Right ventricle myocardium inferior (tissue), 1 donor: ENCODE results near the gene STH. TPM values are rescaled to one million over a fixed set of nuclear protein-coding genes. Genes with fewer than 3 reads are reported as not detected.
"Not testable (repeated sequence)": the region's sequence is repeated elsewhere in the genome, so short reads cannot be mapped to it uniquely, and the experiment has no call there.

ENCODE experiments used
- ATAC-seq: fragments of 200-7000 bp; cut with Tn5 transposase; one replicate; pipeline ENCODE4 v1.9.1; 2020; ENCODE audit warnings: mild to moderate bottlenecking, moderate library complexity
- DNase-seq: peaks from one replicate; pipeline ENCODE4 v3.0.0; 2021; ENCODE audit errors: missing footprints
- intact Hi-C: fragments of 100-400 bp; cut with DNase I; formaldehyde crosslinking; loops from one replicate; pipeline ENCODE4 v1.11.0; 2022
- long read RNA-seq: library from polyadenylated mRNA; unstranded; transcript quantifications from one replicate; pipeline ENCODE4 v2.0.0, GENCODE V29; 2021
- total RNA-seq: library from RNA; stranded (reverse); fragmentation: NEBNext Ultra II Directional; extraction: Animal tissue kit (Norgen Biotek cat#: 25700); gene quantifications from one replicate; pipeline ENCODE4 v1.2.1, GENCODE V29; 2021
- donor health status: DM: no; HTN: yes; CAD: no; lungs with severe emphysema.

STH gene, protein sequence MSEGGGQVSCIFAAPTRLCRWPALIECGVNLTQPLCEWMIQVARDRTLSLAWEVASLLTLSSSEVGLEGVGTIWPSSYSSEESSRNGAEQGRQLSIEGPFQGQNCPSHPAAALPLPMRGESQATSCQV
- total RNA-seq: not detected
- long read RNA-seq: 0 reads

DNA sequence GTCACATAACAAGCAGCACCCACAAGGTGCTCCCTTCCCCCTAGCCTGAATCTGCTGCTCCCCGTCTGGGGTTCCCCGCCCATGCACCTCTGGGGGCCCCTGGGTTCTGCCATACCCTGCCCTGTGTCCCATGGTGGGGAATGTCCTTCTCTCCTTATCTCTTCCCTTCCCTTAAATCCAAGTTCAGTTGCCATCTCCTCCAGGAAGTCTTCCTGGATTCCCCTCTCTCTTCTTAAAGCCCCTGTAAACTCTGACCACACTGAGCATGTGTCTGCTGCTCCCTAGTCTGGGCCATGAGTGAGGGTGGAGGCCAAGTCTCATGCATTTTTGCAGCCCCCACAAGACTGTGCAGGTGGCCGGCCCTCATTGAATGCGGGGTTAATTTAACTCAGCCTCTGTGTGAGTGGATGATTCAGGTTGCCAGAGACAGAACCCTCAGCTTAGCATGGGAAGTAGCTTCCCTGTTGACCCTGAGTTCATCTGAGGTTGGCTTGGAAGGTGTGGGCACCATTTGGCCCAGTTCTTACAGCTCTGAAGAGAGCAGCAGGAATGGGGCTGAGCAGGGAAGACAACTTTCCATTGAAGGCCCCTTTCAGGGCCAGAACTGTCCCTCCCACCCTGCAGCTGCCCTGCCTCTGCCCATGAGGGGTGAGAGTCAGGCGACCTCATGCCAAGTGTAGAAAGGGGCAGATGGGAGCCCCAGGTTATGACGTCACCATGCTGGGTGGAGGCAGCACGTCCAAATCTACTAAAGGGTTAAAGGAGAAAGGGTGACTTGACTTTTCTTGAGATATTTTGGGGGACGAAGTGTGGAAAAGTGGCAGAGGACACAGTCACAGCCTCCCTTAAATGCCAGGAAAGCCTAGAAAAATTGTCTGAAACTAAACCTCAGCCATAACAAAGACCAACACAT lies at the start of gene STH:
Gene STH, plus strand, starts transcription at position 264 of the 913 bp plus-strand sequence. Its CDS starts 30 bp downstream, at position 294.
- ATAC-seq (no peak), DNase-seq (no peak)
- intact Hi-C loops: no loop called here

DNA sequence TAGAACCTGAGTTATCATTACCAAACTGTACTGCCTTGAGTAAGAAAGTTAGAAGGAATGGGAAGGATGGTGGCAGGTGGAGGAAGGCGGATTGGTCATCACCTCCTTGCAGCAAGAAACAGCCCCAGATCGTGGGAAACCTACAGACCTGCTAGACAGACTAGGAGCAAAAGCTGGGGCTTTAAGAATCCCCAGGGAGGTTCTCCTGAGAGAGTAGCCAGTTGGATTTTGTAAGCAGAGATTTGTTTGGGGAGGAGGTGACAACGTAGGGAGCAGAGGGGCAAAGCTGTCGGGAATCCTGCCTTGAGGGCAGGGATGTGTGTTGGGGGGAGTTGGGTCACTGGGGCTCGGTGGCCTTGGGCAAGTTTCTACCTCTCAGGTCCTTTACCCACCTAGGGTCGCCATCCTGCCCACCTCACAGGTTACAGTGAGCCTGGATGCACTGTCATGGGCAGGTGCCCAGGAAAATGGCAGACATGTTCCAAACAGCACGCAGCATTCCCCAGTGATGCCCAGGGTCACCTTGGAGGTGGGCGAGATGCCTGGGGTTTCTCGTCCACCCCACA lies 49.2 kb upstream of the STH start:
- DNase-seq: no peak
- intact Hi-C loops: loop anchor here (2.0 kb wide), 1 partner anchor 55 kb away; the partner anchor contains the start of gene MAPT
- ATAC-seq: no peak

DNA sequence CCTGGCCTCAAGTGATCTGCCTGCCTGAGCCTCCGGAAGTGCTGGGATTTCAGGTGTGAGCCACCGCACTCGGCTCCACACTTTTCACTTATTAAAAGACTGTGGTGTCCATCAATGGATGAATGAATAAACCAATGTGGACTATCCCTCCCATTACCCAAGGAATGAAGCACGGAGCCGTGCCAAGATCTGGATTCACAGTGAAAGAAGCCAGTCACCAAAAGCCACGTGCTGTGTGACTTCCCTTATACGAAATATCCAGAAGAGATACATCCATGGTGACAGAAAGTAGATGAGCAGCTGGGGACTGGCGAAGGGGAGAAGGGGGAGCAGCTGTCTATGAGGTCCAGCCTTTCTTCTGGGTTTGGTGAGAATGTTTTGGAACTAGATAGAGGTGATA lies 48.2 kb upstream of the STH start:
- ATAC-seq: no peak
- no peak for DNase-seq
- intact Hi-C loops: no loop called here

DNA sequence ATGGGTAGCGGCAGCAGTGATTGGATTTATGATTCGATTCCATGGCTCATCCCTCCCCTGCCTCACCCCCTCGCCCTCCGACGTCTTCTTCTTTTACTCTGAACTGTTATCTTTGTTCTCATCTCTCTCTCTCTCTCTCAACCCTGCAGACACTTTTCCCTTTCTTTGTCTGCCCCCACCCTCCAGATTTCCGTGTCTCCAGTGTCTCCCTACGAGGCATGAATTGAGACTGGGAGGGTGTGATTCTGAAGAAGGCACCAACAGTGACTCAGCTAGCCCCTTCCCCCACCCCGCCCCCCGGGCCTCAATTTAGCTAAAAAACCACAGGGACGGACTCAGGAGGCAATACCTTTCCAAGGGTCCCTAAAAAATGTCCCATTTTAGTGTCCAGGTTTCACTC lies 47.6 kb upstream of the STH start:
- no peak for ATAC-seq
- intact Hi-C loops: no loop called here
- DNase-seq: no peak

DNA sequence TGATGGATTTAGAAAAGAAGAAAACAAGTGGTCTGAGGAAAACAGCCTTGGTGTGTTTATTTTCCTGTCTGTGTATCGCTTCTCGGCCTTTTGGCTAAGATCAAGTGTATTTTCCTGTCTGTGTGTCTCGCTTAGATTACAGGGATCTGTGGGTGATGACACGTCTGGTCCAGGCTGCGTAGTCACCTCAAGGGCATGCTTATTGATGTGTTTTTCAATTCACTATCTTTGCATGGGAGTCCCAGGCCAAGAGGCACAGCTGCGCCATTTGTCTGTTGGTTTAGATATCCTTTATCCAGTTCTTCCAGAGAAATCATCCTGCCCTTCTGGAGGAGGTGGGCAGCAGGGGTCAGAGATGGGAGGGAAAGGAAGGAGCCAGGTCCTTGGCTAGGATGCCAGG lies 47.1 kb upstream of the STH start:
- ATAC-seq (no peak), DNase-seq (no peak)
- intact Hi-C loops: no loop called here

DNA sequence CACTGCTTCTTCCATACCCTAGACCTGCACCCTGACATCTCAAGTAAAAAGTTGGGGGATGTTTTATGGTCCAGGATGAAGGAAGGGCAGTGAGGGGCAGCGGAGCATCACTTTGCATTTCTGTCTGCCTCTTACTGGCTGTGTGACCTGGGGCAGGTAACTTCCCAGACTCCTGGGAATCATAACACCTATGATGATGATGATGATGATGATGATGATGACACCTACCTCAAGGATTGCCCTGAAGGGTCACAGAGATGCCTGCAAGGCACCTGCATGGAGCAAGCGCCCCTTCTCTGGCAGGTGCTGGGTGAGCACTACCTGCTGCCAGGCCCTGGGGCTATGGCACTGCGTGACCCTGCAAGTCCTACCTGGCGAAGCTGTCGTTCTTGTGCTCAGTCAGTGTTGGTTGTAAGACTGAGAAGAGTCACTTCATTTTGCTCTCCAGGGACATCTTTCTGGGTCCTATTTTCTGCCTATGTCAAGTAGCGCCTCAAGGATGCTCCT lies 46.2 kb upstream of the STH start:
- ATAC-seq (no peak), DNase-seq (no peak)
- intact Hi-C loops: no loop called here

DNA sequence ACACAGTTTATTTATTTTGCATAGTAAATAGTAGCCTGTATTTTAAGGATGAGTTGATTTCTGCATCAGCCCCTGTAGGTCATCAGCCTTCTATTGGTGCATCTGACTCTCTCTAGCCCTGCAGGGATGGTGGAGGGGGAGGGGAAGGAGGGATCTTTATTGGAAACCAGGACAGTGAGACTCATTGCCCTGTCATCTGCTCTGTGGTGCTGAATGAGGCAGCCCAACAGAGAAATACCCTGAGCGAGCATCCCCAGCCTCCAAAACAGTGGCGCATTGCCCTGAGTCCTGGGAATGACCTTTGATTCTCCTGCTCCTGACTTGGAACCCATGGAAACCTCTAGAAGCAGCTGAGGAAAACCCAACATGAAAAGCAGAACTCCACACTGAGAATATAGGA lies 45.5 kb upstream of the STH start:
- ATAC-seq (no peak), DNase-seq (no peak)
- intact Hi-C loops: no loop called here

DNA sequence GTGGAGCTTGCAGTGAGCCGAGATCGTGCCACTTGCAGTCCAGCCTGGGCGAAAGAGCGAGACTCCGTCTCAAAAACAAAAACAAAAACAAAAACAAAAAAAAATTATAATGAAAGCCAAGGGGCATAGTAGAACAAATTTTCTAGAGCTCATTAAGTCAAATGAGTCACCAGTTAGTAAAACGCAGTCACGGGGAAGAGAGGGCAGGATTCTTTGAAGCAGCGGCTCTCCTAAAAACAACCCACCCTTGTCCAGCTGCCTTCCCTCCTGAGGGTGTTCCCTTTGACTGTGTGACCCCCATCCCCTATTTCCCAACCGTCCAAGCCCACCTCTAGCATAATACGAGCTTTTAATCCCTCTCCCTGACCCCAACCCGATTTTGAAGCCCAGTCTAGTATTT lies 44.1 kb upstream of the STH start:
- DNase-seq (no peak), ATAC-seq (no peak)
- intact Hi-C loops: no loop called here

DNA sequence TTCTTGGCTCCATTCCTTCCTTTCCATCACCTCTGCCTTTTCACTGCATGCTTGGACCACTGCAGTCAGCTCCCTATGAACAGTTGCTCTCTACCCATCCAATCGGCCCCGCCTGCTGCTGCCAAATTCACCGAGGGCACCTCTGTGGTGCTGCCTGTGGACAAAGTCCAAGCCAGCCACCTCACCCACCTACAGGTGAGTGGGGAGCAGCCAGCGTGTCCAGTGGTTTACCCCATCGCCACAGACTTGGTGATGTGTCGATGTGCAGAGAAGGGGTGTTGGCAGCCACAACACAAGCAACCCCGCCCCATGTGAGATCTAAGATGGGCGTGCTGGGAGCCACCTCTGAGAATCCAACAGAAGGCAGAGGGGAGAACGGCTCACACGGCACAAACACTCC lies 43.7 kb upstream of the STH start:
- DNase-seq: no peak
- intact Hi-C loops: no loop called here
- ATAC-seq: no peak

DNA sequence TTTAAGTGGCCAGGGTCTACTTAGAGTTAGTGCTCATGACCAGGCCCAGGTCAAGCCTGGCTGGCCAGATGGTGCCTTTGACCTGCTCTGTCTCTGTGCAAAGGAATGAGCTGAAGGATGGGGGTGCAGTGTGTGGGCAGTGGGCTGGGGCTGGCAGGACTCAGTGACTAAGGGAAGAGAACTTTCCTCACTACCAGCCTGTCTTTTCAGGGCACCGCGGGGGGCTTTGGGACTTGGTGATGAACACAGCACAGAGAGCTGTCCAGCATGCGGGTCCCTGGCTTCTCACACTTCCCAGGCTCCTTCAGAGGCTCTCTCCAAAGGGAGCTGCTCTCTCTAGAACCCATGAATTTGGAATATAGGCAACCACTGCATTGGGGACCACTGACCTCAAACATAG lies 43.0 kb upstream of the STH start:
- DNase-seq (no peak), ATAC-seq (no peak)
- intact Hi-C loops: no loop called here

DNA sequence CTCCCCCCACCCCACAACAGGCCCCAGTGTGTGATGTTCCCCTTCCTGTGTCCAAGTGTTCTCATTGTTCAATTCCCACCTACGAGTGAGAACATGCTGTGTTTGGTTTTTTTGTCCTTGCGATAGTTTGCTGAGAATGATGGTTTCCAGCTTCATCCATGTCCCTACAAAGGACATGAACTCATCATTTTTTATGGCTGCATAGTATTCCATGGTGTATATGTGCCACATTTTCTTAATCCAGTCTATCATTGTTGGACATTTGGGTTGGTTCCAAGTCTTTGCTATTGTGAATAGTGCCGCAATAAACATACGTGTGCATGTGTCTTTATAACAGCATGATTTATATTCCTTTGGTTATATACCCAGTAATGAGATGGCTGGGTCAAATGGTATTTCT lies 42.3 kb upstream of the STH start:
- ATAC-seq, DNase-seq, intact Hi-C loops: not testable (repeated sequence)

DNA sequence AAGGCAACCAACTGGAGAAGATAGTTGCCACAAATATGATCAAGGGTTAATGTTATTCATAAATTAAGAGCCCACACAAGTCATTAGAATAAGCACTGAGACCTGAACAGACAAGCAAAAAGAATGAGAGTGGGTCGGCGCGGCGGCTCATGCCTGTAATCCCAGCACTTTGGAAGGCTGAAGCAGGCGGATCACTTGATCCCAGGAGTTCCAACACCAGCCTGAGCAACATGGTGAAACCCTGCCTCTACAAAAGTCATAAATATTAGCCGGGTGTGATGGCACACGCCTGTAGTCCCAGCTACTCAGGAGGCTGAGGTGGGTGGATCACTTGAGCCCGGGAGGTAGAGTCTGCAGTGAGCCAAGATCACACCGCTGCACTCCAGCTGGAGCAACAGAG lies 40.7 kb upstream of the STH start:
- intact Hi-C loops: no loop called here
- DNase-seq (no peak), ATAC-seq (no peak)

DNA sequence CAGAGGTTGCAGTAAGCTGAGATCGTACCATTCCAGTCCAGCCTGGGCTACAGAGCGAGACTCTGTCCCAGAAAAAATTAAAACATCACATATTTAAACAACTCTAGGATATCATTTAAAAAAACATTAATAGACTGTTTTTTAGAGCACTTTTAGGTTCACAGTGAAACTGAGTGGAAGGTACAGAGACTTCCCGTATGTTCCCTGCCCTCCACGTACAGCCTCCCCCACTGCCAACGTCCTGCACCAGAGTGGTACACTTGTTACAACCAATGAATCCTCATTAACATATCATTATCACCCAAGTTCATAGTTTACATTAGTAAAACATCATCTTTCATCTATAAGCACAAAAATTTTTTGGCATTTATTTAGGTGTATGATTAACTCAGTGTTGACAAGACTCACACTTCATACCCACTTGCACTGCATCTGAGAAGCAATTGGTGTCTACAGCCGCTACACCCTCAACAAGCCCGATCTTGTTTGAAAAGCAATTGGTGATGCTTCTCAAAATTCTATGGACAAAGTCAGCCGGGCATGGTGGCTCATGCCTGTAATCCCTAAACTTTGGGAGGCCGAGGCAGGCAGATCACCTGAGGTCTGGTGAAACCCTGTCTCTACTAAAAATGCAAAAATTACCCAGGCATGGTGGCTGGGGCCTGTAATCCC lies 39.9 kb upstream of the STH start:
- intact Hi-C loops: no loop called here
- no peak for ATAC-seq

DNA sequence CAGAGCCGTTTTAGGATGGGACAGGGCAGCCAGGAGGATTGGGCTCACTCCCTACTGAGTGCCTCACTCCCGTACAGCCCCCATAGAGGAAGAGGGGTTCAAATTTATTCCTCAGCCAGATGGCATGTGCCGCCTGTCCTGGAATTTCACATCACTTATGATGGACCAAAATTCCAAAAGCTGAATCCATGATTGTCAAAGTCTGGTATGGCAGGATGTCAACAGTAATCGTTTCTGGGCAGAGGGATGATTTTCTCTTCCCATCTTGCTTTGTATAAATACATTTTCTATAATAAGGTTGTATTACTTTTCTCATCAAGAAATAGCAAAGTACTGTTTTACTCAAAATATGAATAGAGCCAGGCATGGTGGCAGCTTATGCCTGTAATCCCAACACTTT lies 38.7 kb upstream of the STH start:
- intact Hi-C loops: no loop called here
- no peak for DNase-seq
- no peak for ATAC-seq

More for the DNA sequence above, 39.9 kb upstream of the STH start:
- DNase-seq: no peak

DNA sequence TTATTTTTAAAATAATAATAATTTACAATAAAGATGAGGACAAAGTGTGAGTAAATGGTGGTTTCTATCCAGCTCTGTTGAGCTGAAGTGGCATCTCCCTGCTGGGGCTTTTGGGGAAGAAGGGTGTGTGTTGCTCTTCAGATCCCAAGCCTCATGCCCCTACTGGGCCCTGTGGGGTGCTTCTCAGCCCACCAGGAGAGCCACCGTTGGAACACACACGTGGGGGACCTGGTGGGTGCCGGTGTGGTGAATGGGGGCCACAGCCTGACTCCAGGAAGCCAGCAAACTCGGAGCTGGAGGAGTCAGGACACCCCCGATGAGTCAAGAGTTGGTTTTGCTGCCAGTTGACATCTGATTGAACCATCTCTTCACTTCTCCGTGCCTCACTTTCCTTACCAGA lies 37.8 kb upstream of the STH start:
- DNase-seq (no peak), ATAC-seq (no peak)
- intact Hi-C loops: no loop called here

DNA sequence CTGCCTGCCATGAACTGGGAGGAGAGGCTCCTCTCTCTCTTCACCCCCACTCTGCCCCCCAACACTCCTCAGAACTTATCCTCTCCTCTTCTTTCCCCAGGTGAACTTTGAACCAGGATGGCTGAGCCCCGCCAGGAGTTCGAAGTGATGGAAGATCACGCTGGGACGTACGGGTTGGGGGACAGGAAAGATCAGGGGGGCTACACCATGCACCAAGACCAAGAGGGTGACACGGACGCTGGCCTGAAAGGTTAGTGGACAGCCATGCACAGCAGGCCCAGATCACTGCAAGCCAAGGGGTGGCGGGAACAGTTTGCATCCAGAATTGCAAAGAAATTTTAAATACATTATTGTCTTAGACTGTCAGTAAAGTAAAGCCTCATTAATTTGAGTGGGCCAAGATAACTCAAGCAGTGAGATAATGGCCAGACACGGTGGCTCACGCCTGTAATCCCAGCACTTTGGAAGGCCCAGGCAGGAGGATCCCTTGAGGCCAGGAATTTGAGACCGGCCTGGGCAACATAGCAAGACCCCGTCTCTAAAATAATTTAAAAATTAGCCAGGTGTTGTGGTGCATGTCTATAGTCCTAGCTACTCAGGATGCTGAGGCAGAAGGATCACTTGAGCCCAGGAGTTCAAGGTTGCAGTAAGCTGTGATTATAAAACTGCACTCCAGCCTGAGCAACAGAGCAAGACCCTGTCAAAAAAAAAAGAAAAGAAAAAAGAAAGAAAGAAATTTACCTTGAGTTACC lies 36.7 kb upstream of the STH start:
- no peak for DNase-seq
- ATAC-seq: no peak
- intact Hi-C loops: no loop called here

DNA sequence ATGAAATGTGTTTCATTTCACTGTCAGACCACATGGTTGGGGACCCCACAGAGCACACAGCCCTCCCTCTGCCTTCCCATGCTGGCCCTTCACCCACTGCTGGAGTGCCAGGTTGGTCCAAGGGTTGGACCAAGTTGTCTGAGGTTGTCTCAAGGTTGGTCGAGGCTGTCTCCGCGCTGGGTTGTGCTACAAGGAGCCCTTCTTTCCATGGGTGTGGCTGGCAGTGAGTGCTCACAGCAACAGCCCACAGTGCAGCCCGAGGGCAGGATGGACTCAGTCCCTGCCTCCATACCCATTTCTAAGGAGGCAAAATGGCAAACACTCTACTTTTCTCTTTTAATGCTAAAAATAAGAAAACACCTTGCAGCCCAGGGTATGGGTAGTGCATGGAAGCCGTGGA lies 35.8 kb upstream of the STH start:
- intact Hi-C loops: no loop called here
- ATAC-seq: no peak
- no peak for DNase-seq

DNA sequence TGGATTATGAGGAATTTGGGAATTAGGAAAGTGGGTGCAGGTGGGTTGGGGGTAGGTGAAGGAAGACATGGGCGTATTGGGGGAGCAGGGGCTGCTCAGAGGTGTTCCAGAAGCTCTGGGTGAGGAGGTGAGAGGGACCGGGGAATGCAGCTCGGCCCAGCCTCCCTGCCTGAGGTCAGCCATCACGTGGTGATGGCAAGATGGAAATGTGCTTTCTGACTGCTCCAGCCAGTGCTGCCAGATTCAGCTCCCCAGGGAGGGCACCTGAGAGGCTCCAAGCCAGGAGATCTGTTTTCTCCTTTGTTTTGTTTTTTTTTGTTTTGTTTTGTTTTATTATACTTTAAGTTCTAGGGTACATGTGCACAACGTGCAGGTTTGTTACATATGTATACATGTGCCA lies 35.2 kb upstream of the STH start:
- ATAC-seq: no peak
- intact Hi-C loops: no loop called here
- DNase-seq: no peak

DNA sequence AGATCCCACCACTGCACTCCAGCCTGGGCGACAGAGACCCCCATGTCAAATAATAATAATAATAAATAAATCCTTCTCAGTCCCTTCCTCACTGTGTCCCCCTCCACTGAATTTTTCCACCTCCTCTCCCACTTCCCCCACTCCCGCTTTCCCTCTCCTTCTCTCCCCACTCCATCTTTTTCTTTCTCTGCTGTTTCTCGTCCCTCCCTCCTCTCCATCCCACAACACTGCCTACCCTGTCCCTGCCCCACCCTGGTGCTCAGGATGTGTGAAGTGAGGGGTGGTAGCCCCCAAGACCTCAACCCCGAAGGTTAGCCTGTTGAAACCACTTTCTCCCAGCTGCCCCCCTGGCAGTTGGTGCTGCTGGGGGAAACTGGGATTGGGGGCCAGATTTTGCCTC lies 34.4 kb upstream of the STH start:
- no peak for DNase-seq
- intact Hi-C loops: no loop called here
- ATAC-seq: no peak
